Measurements from ENCODE around the gene COL4A6.

COL4A6 gene

GRCh38 chrX:108165383-108166111 is 272.7 kb downstream of the COL4A6 start:
- no peak for TF ChIP-seq JUND (IDR thresholded peaks at IDR 0.05; ENCODE audit: low read depth)
- peak in 1 of 2 experiments; percentile 44 for DNase-seq (ENCODE audit: low read depth in 1 of 2, low spot score in 1 of 2)
- in situ Hi-C loops (cut with HindIII; ENCODE audit: low pct_unique_long_range_greater_than_20kb, low sequenced_read_pairs) = no loop called here

- DNase-seq (ENCODE audit: low read depth in 1 of 2, low spot score in 1 of 2) = no peak
- in situ Hi-C loops (cut with HindIII; ENCODE audit: low pct_unique_long_range_greater_than_20kb, low sequenced_read_pairs) = no loop called here
- no peak for TF ChIP-seq JUND (IDR thresholded peaks at IDR 0.05; ENCODE audit: low read depth)
These were observed 274.7 kb downstream of the COL4A6 start for GRCh38 chrX:108163333-108164082.

- no peak for TF ChIP-seq JUND (IDR thresholded peaks at IDR 0.05; ENCODE audit: low read depth)
- in situ Hi-C loops (cut with HindIII; ENCODE audit: low pct_unique_long_range_greater_than_20kb, low sequenced_read_pairs) = no loop called here
- no peak for DNase-seq (ENCODE audit: low read depth in 1 of 2, low spot score in 1 of 2)
These were observed 276.0 kb downstream of the COL4A6 start for GRCh38 chrX:108162265-108162664.

GRCh38 chrX:108160309-108160708 is 277.9 kb downstream of the COL4A6 start:
- DNase-seq (ENCODE audit: low read depth in 1 of 2, low spot score in 1 of 2) = no peak
- in situ Hi-C loops (cut with HindIII; ENCODE audit: low pct_unique_long_range_greater_than_20kb, low sequenced_read_pairs) = no loop called here
- TF ChIP-seq JUND (IDR thresholded peaks at IDR 0.05; ENCODE audit: low read depth) = no peak

GRCh38 chrX:108159028-108159670 is 279.1 kb downstream of the COL4A6 start:
- in situ Hi-C loops (cut with HindIII; ENCODE audit: low pct_unique_long_range_greater_than_20kb, low sequenced_read_pairs) = no loop called here
- TF ChIP-seq JUND (IDR thresholded peaks at IDR 0.05; ENCODE audit: low read depth) = no peak
- DNase-seq (ENCODE audit: low read depth in 1 of 2, low spot score in 1 of 2) = no peak

GRCh38 chrX:108157628-108158027 is 280.6 kb downstream of the COL4A6 start:
- in situ Hi-C loops (cut with HindIII; ENCODE audit: low pct_unique_long_range_greater_than_20kb, low sequenced_read_pairs) = no loop called here
- no peak for TF ChIP-seq JUND (IDR thresholded peaks at IDR 0.05; ENCODE audit: low read depth)
- DNase-seq (ENCODE audit: low read depth in 1 of 2, low spot score in 1 of 2) = no peak

GRCh38 chrX:108156934-108157466 is 281.2 kb downstream of the COL4A6 start:
- DNase-seq (ENCODE audit: low read depth in 1 of 2, low spot score in 1 of 2) = no peak
- no peak for TF ChIP-seq JUND (IDR thresholded peaks at IDR 0.05; ENCODE audit: low read depth)
- in situ Hi-C loops (cut with HindIII; ENCODE audit: low pct_unique_long_range_greater_than_20kb, low sequenced_read_pairs) = no loop called here

GRCh38 chrX:108156082-108156481 is 282.1 kb downstream of the COL4A6 start:
- no peak for DNase-seq (ENCODE audit: low read depth in 1 of 2, low spot score in 1 of 2)
- TF ChIP-seq JUND (IDR thresholded peaks at IDR 0.05; ENCODE audit: low read depth) = no peak
- in situ Hi-C loops (cut with HindIII; ENCODE audit: low pct_unique_long_range_greater_than_20kb, low sequenced_read_pairs) = no loop called here

GRCh38 chrX:108148524-108148923 is 289.7 kb downstream of the COL4A6 start:
- in situ Hi-C loops (cut with HindIII; ENCODE audit: low pct_unique_long_range_greater_than_20kb, low sequenced_read_pairs) = no loop called here
- TF ChIP-seq JUND (IDR thresholded peaks at IDR 0.05; ENCODE audit: low read depth) = no peak
- DNase-seq (ENCODE audit: low read depth in 1 of 2, low spot score in 1 of 2) = no peak

GRCh38 chrX:108138814-108139702 is 299.2 kb downstream of the COL4A6 start:
- in situ Hi-C loops (cut with HindIII; ENCODE audit: low pct_unique_long_range_greater_than_20kb, low sequenced_read_pairs) = no loop called here
- DNase-seq (ENCODE audit: low read depth in 1 of 2, low spot score in 1 of 2) = peak in 1 of 2 experiments; percentile 2
- TF ChIP-seq JUND (IDR thresholded peaks at IDR 0.05; ENCODE audit: low read depth) = no peak

- DNase-seq (ENCODE audit: low read depth in 1 of 2, low spot score in 1 of 2) = no peak
- in situ Hi-C loops (cut with HindIII; ENCODE audit: low pct_unique_long_range_greater_than_20kb, low sequenced_read_pairs) = no loop called here
These were observed 303.5 kb downstream of the COL4A6 start for GRCh38 chrX:108134724-108135123.

GRCh38 chrX:108132876-108133275 is 305.3 kb downstream of the COL4A6 start:
- in situ Hi-C loops (cut with HindIII; ENCODE audit: low pct_unique_long_range_greater_than_20kb, low sequenced_read_pairs) = no loop called here
- no peak for TF ChIP-seq JUND (IDR thresholded peaks at IDR 0.05; ENCODE audit: low read depth)
- DNase-seq (ENCODE audit: low read depth in 1 of 2, low spot score in 1 of 2) = no peak

More at GRCh38 chrX:108134724-108135123, 303.5 kb downstream of the COL4A6 start:
- no peak for TF ChIP-seq JUND (IDR thresholded peaks at IDR 0.05; ENCODE audit: low read depth)

All from T47D (cell line).